Osteoblast (primary cell): ENCODE data around the gene LMX1A. TPM values are rescaled to one million over a fixed set of nuclear protein-coding genes. Genes with fewer than 3 reads are reported as not detected.
A peak's percentile ranks its signal among the peaks of the same experiment; 100 is the strongest.

ENCODE experiments used
- DNase-seq: peaks from one replicate; pipeline ENCODE4 v3.0.0; 2011; ENCODE audit warnings: low spot score, mixed read lengths; ENCODE audit not compliant: insufficient read length; ENCODE audit errors: missing footprints
- H2AFZ ChIP-seq: 2 replicates; pipeline ENCODE4 v1.6.0; 2011; ENCODE audit warnings: mild to moderate bottlenecking, low read length
- H3K27ac ChIP-seq: 2 replicates; pipeline ENCODE4 v1.5.1; 2011; ENCODE audit warnings: mild to moderate bottlenecking, low read depth, low read length, moderate library complexity
- H3K27me3 ChIP-seq: 2 replicates; pipeline ENCODE4 v1.6.0; 2012; ENCODE audit warnings: mild to moderate bottlenecking, control low read depth, inconsistent platforms, low read length, moderate library complexity; ENCODE audit not compliant: insufficient read depth
- H3K36me3 ChIP-seq: 2 replicates; pipeline ENCODE4 v1.5.1; 2011; ENCODE audit warnings: mild to moderate bottlenecking, low read length, control low read depth, moderate library complexity; ENCODE audit not compliant: insufficient read depth
- H3K4me1 ChIP-seq: 2 replicates; pipeline ENCODE4 v1.5.1; 2011; ENCODE audit warnings: mild to moderate bottlenecking, low read length, control low read depth, moderate library complexity; ENCODE audit not compliant: insufficient read depth
- H3K4me2 ChIP-seq: 2 replicates; pipeline ENCODE4 v1.6.0; 2011; ENCODE audit warnings: mild to moderate bottlenecking, low read length; ENCODE audit not compliant: insufficient read depth
- H3K4me3 ChIP-seq: fragments of 200-600 bp; sonication (generic); 3 replicates; pipeline ENCODE4 v1.5.1; 2012; ENCODE audit warnings: mild to moderate bottlenecking, low read length, inconsistent platforms; ENCODE audit not compliant: insufficient read depth
- H3K79me2 ChIP-seq: 2 replicates; pipeline ENCODE4 v1.6.0; 2012; ENCODE audit warnings: mild to moderate bottlenecking, low read length, control low read depth, inconsistent platforms; ENCODE audit not compliant: insufficient read depth
- H3K9me3 ChIP-seq: 2 replicates; pipeline ENCODE4 v1.5.1; 2011; ENCODE audit warnings: low read depth, low read length, control low read depth
- H4K20me1 ChIP-seq: 2 replicates; pipeline ENCODE4 v1.6.0; 2012; ENCODE audit warnings: mild to moderate bottlenecking, low read length, control low read depth; ENCODE audit not compliant: insufficient read depth
- CTCF ChIP-seq: IDR thresholded peaks from 2 replicates; pipeline ENCODE4 v1.5.1; 2011; ENCODE audit warnings: mild to moderate bottlenecking, low read depth, low read length, moderate library complexity; ENCODE audit errors: extremely low read depth
- total RNA-seq: library from RNA; depleted of rRNA; stranded (reverse); fragments of >200 nt; gene quantifications from 2 replicates; pipeline ENCODE4 v1.2.3, GENCODE V29; 2012

Gene LMX1A
- total RNA-seq, 1 donor, result not detected

GRCh38 chr1:165387961-165388360 lies 31.4 kb upstream of the LMX1A start:
- H3K79me2 ChIP-seq, result no peaks in the 10 kb centered on the region
- no peak for DNase-seq
- H4K20me1 ChIP-seq, result no peaks in the 10 kb centered on the region
- H3K9me3 ChIP-seq, result no peaks in the 10 kb centered on the region
- peaks cover 50% of the 10 kb centered on the region for H3K27me3 ChIP-seq
- no peak overlapping the region for H2AFZ ChIP-seq
- TF ChIP-seq CTCF, result no peak
- no peak overlapping the region for H3K27ac ChIP-seq
- H3K36me3 ChIP-seq, result no peaks in the 10 kb centered on the region
- no peak overlapping the region for H3K4me2 ChIP-seq
- H3K4me1 ChIP-seq, result peaks cover 5% of the 10 kb centered on the region
- H3K4me3 ChIP-seq, result no peak overlapping the region

GRCh38 chr1:165387505-165387904 lies 31.0 kb upstream of the LMX1A start:
- Histone ChIP-seq H3K36me3 (no peaks in the 10 kb centered on the region), H3K79me2 (no peaks in the 10 kb centered on the region), H3K27ac (no peak overlapping the region), H3K27me3 (peaks cover 47% of the 10 kb centered on the region), H3K9me3 (no peaks in the 10 kb centered on the region), H4K20me1 (no peaks in the 10 kb centered on the region), H3K4me1 (peaks cover 5% of the 10 kb centered on the region), H3K4me3 (no peak overlapping the region), H3K4me2 (no peak overlapping the region), H2AFZ (no peak overlapping the region)
- TF ChIP-seq CTCF, result no peak
- DNase-seq, result no peak

GRCh38 chr1:165383599-165384405 lies 27.3 kb upstream of the LMX1A start:
- H2AFZ ChIP-seq, result no peak overlapping the region
- no peaks in the 10 kb centered on the region for H3K36me3 ChIP-seq
- H3K4me3 ChIP-seq, result no peak overlapping the region
- H3K79me2 ChIP-seq, result no peaks in the 10 kb centered on the region
- no peak overlapping the region for H3K4me2 ChIP-seq
- no peak for TF ChIP-seq CTCF
- H3K9me3 ChIP-seq, result no peaks in the 10 kb centered on the region
- peaks cover 29% of the 10 kb centered on the region for H3K27me3 ChIP-seq
- H4K20me1 ChIP-seq, result no peaks in the 10 kb centered on the region
- peak; percentile 78 for DNase-seq
- H3K27ac ChIP-seq, result no peak overlapping the region
- H3K4me1 ChIP-seq, result peaks cover 5% of the 10 kb centered on the region

GRCh38 chr1:165383067-165383466 lies 26.6 kb upstream of the LMX1A start:
- peaks cover 5% of the 10 kb centered on the region for H3K4me1 ChIP-seq
- DNase-seq, result peak; percentile 82
- no peaks in the 10 kb centered on the region for H3K9me3 ChIP-seq
- H3K27me3 ChIP-seq, result peaks cover 23% of the 10 kb centered on the region
- no peak overlapping the region for H2AFZ ChIP-seq
- no peaks in the 10 kb centered on the region for H3K36me3 ChIP-seq
- H3K27ac ChIP-seq, result no peak overlapping the region
- no peaks in the 10 kb centered on the region for H4K20me1 ChIP-seq
- no peak for TF ChIP-seq CTCF
- no peaks in the 10 kb centered on the region for H3K79me2 ChIP-seq
- no peak overlapping the region for H3K4me2 ChIP-seq
- H3K4me3 ChIP-seq, result no peak overlapping the region
